LHCN-M2 (cell line): Measurements from ENCODE around the gene IFNL2. TPM values are rescaled to one million over a fixed set of nuclear protein-coding genes. Genes with fewer than 3 reads are reported as not detected.
"Not testable (repeated sequence)": the region's sequence is repeated elsewhere in the genome, so short reads cannot be mapped to it uniquely, and the experiment has no call there.

Experiments
- DNase-seq: peaks from one replicate; pipeline ENCODE4 v3.0.0-alpha.2; 2012; ENCODE audit warnings: low read depth
- total RNA-seq: library from RNA; depleted of rRNA; stranded (reverse); fragments of >200 nt; gene quantifications from 2 replicates; pipeline ENCODE4 v1.2.3, GENCODE V29; 2014

The IFNL2 gene
- total RNA-seq, 1 experiment from 2014 or later = not detected

DNA sequence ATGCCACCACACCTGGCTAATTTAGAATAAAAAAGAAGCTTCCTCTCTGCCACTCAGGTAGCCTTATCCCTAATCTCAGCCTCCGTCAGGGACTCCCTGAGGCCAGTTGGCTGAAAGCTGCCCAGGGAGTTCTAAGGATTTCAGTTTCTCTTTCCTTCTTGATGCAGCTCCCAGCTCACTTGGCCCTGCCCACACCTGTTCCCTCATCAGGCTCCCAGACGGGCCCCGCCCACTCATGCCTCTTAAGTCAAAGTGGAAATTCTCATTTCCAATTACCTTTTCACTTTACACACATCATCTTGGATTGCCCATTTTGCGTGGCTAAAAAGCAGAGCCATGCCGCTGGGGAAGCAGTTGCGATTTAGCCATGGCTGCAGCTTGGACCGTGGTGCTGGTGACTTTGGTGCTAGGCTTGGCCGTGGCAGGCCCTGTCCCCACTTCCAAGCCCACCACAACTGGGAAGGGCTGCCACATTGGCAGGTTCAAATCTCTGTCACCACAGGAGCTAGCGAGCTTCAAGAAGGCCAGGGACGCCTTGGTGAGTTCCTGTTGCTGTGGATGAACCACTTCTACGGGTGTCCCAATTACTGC lies 28.0 kb downstream of the IFNL2 start, which contains the start of gene IFNL1:
Gene IFNL1 (plus strand): TSS at position 353 of the 591 bp plus-strand sequence. CDS start 15 bp downstream, at position 368.
- DNase-seq = no peak

- no peak for DNase-seq
Observed at GRCh38 chr19:39296906-39297305, 28.7 kb downstream of the IFNL2 start.

DNA sequence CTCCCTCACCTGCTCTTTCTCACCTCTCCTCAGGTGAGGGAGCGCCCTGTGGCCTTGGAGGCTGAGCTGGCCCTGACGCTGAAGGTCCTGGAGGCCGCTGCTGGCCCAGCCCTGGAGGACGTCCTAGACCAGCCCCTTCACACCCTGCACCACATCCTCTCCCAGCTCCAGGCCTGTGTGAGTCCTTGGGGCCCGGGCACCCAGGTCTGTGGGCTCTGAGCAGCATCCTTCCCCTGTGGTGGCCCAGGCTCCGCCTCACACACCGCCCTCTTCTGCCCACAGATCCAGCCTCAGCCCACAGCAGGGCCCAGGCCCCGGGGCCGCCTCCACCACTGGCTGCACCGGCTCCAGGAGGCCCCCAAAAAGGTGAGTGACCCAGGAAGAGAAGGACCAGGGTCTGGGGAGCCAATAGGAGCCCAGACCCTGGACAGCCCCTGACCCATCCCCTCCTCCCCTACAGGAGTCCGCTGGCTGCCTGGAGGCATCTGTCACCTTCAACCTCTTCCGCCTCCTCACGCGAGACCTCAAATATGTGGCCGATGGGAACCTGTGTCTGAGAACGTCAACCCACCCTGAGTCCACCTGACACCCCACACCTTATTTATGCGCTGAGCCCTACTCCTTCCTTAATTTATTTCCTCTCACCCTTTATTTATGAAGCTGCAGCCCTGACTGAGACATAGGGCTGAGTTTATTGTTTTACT lies 29.9 kb downstream of the IFNL2 start:
- no peak for DNase-seq

- no peak for DNase-seq
Observed at GRCh38 chr19:39299404-39299803, 31.2 kb downstream of the IFNL2 start.

GRCh38 chr19:39299832-39300231 lies 31.6 kb downstream of the IFNL2 start:
- DNase-seq = no peak

GRCh38 chr19:39301021-39301420 lies 32.8 kb downstream of the IFNL2 start:
- DNase-seq = no peak

DNA sequence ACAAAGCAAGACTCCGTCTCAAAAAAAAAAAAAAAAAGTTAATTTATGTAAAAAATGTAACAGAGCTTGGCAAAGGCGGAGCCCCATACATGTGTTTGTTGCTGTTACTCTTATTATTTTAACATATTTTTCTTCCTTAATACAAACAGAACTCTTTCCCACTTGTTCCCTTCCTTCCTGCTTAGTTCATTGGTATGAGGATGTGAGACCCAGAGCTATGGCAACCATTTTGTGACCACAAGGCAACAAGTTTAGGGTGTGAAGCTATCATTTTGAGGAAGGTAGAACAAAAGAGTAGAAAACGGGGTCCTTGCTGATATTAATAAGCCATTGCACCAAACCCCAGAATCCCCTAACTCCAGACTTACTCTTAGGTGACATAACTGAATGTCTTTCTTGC lies 33.4 kb downstream of the IFNL2 start:
- DNase-seq = no peak

- DNase-seq = no peak
Observed at GRCh38 chr19:39303373-39304184, 35.4 kb downstream of the IFNL2 start.

DNA sequence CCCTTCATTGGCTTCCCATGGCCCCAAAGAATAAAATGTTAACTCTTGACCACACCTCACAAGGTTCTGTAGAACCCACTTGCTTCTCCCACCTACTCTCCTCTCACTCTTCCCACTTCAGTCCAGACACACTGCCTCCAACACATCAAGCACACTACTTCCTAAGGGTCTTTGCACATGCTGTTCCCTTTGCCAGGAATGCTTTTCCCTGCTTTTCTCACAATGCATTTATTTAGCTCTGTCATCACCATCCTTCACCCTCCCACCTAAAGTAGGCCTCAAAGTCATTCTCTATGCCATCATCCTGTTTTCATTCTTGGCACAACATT lies 36.0 kb downstream of the IFNL2 start:
- DNase-seq = no peak

GRCh38 chr19:39304701-39305571 lies 36.7 kb downstream of the IFNL2 start:
- DNase-seq = no peak

- DNase-seq = no peak
Observed at GRCh38 chr19:39306075-39306474, 37.9 kb downstream of the IFNL2 start.

DNA sequence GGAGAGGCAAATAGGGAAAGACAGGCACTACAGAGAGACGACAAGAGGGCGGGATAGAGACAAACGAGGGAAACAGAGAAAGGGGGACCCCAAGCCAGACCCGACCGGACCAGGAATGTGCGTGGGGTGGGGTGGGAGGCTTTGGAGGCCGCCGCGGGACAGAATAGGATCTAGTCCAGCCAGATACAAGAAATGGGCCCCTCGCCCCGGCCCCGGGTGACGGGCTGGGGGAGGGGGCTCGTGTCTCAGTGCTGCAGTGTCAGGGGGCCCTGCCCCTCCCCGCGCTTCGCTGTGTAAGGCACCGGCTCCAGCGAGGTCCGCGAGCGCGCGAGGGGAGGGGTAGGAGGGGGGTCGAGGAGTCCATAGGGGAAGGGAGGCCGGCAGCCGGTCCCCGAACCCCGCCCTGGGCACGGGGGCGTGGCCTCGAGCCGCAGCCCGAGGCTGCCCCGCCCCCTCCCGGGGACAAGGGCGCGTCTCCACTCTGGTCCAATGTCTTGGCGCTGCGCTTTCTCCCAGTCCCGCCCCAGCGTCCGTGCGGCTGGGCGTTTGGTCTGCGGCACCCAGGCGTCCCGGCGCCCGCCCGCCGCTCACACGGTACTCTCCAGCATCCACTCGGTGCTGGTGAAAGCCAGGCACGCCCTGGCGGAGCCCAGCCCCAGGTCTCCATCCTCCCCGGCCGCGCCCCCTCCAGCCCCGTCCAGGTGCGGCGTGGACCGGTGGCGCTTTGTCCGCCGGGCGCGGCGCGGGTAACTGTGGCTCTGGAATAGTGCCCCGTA lies 39.0 kb downstream of the IFNL2 start:
- no peak for DNase-seq

GRCh38 chr19:39307822-39308530 lies 39.8 kb downstream of the IFNL2 start:
- no peak for DNase-seq

- DNase-seq = no peak
Observed at GRCh38 chr19:39308531-39309304, 40.5 kb downstream of the IFNL2 start.

DNA sequence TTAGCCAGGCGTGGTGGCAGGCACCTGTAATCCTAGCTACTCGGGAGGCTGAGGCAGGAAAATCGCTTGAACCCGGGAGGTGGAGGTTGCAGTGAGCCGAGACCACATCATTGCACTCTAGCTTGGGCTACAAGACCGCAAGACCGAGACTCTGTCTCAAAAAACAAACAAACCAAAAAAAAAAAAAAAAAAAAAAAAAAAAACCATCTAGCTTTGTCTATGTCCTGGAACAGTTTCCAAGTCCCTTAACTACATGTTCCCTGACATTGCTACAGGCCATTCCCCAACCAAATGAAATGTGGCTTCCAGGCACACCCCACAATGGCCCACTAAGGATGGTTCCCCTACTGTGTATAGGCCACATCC lies 41.1 kb downstream of the IFNL2 start:
- DNase-seq = not testable (repeated sequence)

GRCh38 chr19:39310558-39311311 lies 42.5 kb downstream of the IFNL2 start:
- no peak for DNase-seq

DNA sequence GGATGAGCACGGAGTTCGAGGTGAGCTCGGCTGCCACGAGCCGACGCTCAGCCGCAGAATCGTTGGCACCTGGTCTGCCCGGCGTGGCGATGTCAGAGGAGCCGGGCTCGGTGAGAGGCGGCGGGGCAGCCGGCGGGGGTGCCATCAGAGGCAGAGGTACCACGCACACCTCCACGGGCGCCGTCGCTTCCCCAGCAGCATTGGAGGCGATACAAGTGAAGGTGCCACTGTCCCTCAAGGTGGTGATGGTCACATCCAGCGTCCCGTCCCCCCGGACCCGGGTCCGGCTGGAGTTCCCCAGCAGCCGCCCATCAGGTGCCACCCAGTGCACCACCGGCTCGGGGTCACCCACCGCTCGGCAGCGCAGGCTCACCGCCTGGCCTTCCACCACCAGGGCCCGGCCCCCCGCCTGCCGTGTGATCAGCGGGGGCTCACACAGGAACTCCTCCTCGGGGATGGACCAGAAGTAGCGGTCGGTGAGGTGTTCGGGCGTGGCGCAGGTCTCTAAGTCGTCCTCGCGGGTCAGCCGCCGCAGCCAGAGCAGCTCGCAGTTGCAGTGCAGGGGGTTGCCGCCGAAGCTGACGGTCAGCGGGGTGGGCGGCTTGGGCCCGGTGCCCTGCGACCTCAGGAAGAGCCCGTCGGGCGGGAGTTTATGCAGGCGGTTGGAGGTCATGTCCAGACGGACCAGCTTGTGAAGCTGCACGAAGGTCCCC lies 46.0 kb downstream of the IFNL2 start:
- DNase-seq = no peak

DNA sequence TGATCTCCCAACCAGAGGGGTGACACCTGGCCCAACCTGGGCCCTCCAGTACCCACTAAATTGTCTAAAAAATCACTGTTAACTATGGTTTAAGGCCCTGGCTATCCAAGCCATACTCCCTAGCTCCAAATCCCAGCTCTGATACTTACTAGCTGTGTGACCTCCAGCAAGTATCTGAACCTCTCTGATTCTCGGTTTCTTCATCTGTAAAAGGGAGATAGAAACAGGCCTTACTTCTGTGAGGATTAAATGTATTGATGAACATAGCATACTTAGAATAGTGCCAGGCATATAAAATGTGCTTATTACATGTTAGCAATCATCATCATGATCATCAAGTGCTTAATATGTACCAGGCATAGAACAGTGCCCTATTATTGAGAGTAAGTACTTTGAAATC lies 47.7 kb downstream of the IFNL2 start:
- DNase-seq = no peak
